HT-29 (cell line): Measurements from ENCODE around the gene CUX1. TPM values are rescaled to one million over a fixed set of nuclear protein-coding genes. Genes with fewer than 3 reads are reported as not detected.
"Not testable (repeated sequence)": the region's sequence is repeated elsewhere in the genome, so short reads cannot be mapped to it uniquely, and the experiment has no call there.

Experiments
- DNase-seq: peaks from one replicate; pipeline ENCODE4 v3.0.0-alpha.2; 2015; ENCODE audit warnings: low spot score
- total RNA-seq: library from RNA; depleted of rRNA; stranded (reverse); fragments of >200 nt; shearing (Covaris generic); gene quantifications from 2 replicates; pipeline ENCODE4 v1.2.3, GENCODE V29; 2014

Gene CUX1
- total RNA-seq, 1 experiment from 2014 or later, result 48.3 TPM

- DNase-seq, result not testable (repeated sequence)
Measured at GRCh38 chr7:102042796-102043195, 225.4 kb downstream of the CUX1 start.

GRCh38 chr7:102044641-102044983 lies 227.2 kb downstream of the CUX1 start:
- no peak for DNase-seq

GRCh38 chr7:102044984-102045673 lies 227.7 kb downstream of the CUX1 start:
- no peak for DNase-seq

GRCh38 chr7:102045681-102046372 lies 228.4 kb downstream of the CUX1 start:
- no peak for DNase-seq

GRCh38 chr7:102046373-102047117 lies 229.1 kb downstream of the CUX1 start:
- no peak for DNase-seq

GRCh38 chr7:102047167-102047566 lies 229.7 kb downstream of the CUX1 start:
- no peak for DNase-seq

- DNase-seq, result no peak
Measured at GRCh38 chr7:102049765-102050164, 232.3 kb downstream of the CUX1 start.

- no peak for DNase-seq
Measured at GRCh38 chr7:102050864-102051460, 233.5 kb downstream of the CUX1 start.

GRCh38 chr7:102051736-102052135 lies 234.3 kb downstream of the CUX1 start:
- not testable (repeated sequence) for DNase-seq

- DNase-seq, result no peak
Measured at GRCh38 chr7:102054158-102054557, 236.7 kb downstream of the CUX1 start.

GRCh38 chr7:102055181-102055976 lies 238.0 kb downstream of the CUX1 start:
- no peak for DNase-seq

GRCh38 chr7:102059524-102059923 lies 242.1 kb downstream of the CUX1 start:
- DNase-seq, result no peak

- DNase-seq, result no peak
Measured at GRCh38 chr7:102061354-102061945, 244.0 kb downstream of the CUX1 start.

GRCh38 chr7:102061981-102062390 lies 244.6 kb downstream of the CUX1 start:
- DNase-seq, result no peak

GRCh38 chr7:102063690-102064180 lies 246.3 kb downstream of the CUX1 start:
- DNase-seq, result no peak

- no peak for DNase-seq
Measured at GRCh38 chr7:102064361-102065025, 247.1 kb downstream of the CUX1 start.

GRCh38 chr7:102065226-102065625 lies 247.8 kb downstream of the CUX1 start:
- no peak for DNase-seq

- no peak for DNase-seq
Measured at GRCh38 chr7:102066476-102066875, 249.1 kb downstream of the CUX1 start.

- no peak for DNase-seq
Measured at GRCh38 chr7:102068846-102069245, 251.4 kb downstream of the CUX1 start.

- peak; percentile 16 for DNase-seq
Measured at GRCh38 chr7:102069931-102070629, 252.7 kb downstream of the CUX1 start.
